ENCODE data around the gene ABCA1.

GRCh38 chr9:104858846-104859245, 69.1 kb downstream of the ABCA1 start:
- TF ChIP-seq, protein P1, sequence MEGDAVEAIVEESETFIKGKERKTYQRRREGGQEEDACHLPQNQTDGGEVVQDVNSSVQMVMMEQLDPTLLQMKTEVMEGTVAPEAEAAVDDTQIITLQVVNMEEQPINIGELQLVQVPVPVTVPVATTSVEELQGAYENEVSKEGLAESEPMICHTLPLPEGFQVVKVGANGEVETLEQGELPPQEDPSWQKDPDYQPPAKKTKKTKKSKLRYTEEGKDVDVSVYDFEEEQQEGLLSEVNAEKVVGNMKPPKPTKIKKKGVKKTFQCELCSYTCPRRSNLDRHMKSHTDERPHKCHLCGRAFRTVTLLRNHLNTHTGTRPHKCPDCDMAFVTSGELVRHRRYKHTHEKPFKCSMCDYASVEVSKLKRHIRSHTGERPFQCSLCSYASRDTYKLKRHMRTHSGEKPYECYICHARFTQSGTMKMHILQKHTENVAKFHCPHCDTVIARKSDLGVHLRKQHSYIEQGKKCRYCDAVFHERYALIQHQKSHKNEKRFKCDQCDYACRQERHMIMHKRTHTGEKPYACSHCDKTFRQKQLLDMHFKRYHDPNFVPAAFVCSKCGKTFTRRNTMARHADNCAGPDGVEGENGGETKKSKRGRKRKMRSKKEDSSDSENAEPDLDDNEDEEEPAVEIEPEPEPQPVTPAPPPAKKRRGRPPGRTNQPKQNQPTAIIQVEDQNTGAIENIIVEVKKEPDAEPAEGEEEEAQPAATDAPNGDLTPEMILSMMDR (IDR thresholded peaks at IDR 0.05): no peak
- TF ChIP-seq POLR2A (IDR thresholded peaks at IDR 0.05) (no peak), EP300 (IDR thresholded peaks at IDR 0.05) (no peak)
